ENCODE data around the gene CAPN1. TPM values are rescaled to one million over a fixed set of nuclear protein-coding genes. Genes with fewer than 3 reads are reported as not detected.

Gene CAPN1
- total RNA-seq, 1 experiment from 2014 or later: 99.3 TPM

GRCh38 chr11:65182258-65183170, 786 bp downstream of the CAPN1 start:
- Histone ChIP-seq H3K9me3 (no peaks in the 10 kb centered on the region), H3K27me3 (no peaks in the 10 kb centered on the region), H3K36me3 (peaks cover 10% of the 10 kb centered on the region), H3K4me3 (peak overlapping the region; percentile 84)
- no peak for DNase-seq

DNA sequence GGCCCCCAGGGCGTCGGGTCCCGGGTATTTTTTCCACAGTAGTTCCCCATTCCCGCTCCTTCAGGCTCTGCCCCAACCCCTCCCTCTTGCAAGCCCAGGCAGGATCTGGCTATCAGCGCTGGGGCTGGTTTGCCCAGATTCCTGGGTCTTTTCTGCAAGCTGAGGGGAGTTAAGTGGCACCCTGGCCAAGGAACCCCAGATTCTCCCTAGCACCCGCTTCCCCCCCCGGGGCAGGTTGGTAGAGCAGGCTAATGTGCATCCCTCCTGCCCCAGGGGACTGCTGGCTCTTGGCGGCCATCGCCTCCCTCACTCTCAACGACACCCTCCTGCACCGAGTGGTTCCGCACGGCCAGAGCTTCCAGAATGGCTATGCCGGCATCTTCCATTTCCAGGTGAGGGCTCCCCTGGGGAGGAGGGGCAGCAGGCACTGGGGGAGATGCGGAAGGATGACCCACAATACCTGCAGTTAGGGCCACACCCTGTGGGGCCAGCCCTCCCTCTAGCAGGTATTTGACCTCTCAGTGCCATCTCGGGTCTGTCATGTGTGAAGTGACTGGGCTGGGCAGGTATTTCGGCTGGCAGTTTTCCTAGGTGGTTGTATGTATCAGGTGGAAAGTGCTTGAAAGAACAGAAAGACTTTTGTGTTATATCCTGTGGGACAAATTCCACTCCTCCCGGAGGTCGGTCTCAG, 1.6 kb downstream of the CAPN1 start:
- H3K27me3 ChIP-seq: no peaks in the 10 kb centered on the region
- H3K9me3 ChIP-seq: no peaks in the 10 kb centered on the region
- DNase-seq: no peak
- H3K4me3 ChIP-seq: no peak overlapping the region
- peaks cover 10% of the 10 kb centered on the region for H3K36me3 ChIP-seq

DNA sequence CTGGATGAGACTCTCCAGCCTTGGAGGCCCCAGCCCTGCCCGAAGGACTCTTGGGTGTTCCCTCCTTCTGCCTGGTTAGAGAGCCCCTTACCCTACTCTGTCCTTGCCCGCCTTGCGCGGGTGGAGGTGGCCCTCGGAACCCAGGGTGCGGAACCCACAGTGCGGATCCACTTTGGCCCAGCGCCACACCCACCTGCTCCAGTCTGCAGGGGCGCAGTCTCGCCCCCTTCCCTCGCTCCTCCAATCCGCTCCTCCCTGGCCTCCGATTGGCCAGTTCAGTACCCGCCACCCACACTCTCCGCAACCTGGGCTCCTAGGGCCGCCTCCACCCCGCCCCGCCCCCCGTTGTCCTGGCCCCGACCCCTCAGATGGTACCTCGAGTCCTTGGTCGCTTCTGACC, 2.4 kb downstream of the CAPN1 start:
- H3K9me3 ChIP-seq: no peaks in the 10 kb centered on the region
- DNase-seq: no peak
- H3K36me3 ChIP-seq: peaks cover 10% of the 10 kb centered on the region
- no peaks in the 10 kb centered on the region for H3K27me3 ChIP-seq
- no peak overlapping the region for H3K4me3 ChIP-seq

DNA sequence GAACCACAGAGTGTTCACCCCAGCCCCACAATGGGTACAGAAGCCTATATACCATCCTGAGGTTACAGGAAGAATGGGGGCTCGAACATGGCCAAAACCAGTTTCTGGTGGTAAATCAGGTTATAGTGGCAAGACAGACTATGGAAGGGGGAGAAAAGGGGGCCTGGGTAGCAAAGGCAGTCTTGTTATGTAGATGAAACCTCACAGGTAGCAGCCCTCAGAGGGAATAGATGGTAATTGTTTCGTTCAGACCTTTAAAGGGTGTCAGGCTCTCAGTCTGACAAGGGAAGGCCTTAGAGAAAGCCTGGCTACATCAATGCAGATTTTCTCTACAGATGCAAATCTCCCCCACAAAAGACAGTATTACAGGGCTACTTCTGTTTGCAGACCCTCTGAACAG, 3.4 kb downstream of the CAPN1 start:
- Histone ChIP-seq H3K36me3 (peaks cover 13% of the 10 kb centered on the region), H3K4me3 (no peak overlapping the region), H3K9me3 (no peaks in the 10 kb centered on the region), H3K27me3 (no peaks in the 10 kb centered on the region)
- DNase-seq: no peak

GRCh38 chr11:65185869-65186341, 4.2 kb downstream of the CAPN1 start:
- no peak overlapping the region for H3K4me3 ChIP-seq
- H3K27me3 ChIP-seq: no peaks in the 10 kb centered on the region
- DNase-seq: no peak
- H3K9me3 ChIP-seq: no peaks in the 10 kb centered on the region
- peaks cover 13% of the 10 kb centered on the region for H3K36me3 ChIP-seq

GRCh38 chr11:65186701-65187100, 5.0 kb downstream of the CAPN1 start:
- Histone ChIP-seq H3K4me3 (no peak overlapping the region), H3K36me3 (peaks cover 15% of the 10 kb centered on the region), H3K27me3 (no peaks in the 10 kb centered on the region), H3K9me3 (no peaks in the 10 kb centered on the region)
- no peak for DNase-seq

DNA sequence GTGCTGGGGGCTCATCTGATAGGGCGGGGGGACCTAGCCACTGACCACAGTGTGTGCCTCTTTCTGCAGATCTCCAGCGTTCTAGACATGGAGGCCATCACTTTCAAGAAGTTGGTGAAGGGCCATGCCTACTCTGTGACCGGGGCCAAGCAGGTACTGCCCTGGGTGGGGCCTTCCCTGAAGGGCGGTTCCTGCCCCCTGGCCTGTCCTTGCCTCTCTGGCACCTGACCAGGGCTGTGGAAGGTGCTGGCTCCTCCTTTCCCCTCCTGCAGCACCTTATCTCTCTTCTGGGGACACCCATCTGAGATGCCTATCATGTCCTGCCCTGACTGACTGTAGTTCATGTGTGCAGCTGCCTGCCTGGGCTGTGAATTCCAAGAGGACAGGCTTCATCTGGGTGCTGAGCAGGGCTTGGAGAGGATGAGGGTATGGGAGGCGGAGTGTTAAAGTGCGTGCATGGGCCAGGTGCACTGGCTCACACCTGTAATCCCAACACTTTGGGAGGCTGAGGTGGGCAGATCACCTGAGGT, 5.5 kb downstream of the CAPN1 start:
- H3K36me3 ChIP-seq: peaks cover 18% of the 10 kb centered on the region
- DNase-seq: no peak

GRCh38 chr11:65187971-65188461, 6.3 kb downstream of the CAPN1 start:
- Histone ChIP-seq H3K9me3 (no peaks in the 10 kb centered on the region), H3K27me3 (no peaks in the 10 kb centered on the region), H3K4me3 (no peak overlapping the region), H3K36me3 (peaks cover 18% of the 10 kb centered on the region)
- DNase-seq: no peak

More for the DNA sequence above, 5.5 kb downstream of the CAPN1 start:
- Histone ChIP-seq H3K4me3 (no peak overlapping the region), H3K9me3 (no peaks in the 10 kb centered on the region), H3K27me3 (no peaks in the 10 kb centered on the region)

DNA sequence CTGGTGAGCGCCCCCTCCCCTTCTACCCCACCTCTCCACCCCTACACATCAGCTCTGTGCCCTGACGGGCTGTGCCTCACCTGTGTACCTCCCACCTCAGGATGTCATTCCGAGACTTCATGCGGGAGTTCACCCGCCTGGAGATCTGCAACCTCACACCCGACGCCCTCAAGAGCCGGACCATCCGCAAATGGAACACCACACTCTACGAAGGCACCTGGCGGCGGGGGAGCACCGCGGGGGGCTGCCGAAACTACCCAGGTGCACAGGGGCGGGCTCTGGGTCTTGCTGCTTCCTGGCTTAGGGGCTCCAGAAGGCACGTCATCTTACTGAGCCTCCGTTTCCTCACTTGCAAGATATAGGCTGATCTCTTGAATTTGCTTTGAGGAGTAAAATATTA, 6.8 kb downstream of the CAPN1 start:
- no peak overlapping the region for H3K4me3 ChIP-seq
- DNase-seq: no peak
- H3K36me3 ChIP-seq: peaks cover 18% of the 10 kb centered on the region
- no peaks in the 10 kb centered on the region for H3K27me3 ChIP-seq
- H3K9me3 ChIP-seq: no peaks in the 10 kb centered on the region

GRCh38 chr11:65189191-65189590, 7.5 kb downstream of the CAPN1 start:
- Histone ChIP-seq H3K27me3 (no peaks in the 10 kb centered on the region), H3K36me3 (peaks cover 21% of the 10 kb centered on the region), H3K4me3 (no peak overlapping the region), H3K9me3 (no peaks in the 10 kb centered on the region)
- no peak for DNase-seq

- no peak overlapping the region for H3K4me3 ChIP-seq
- DNase-seq: no peak
- no peaks in the 10 kb centered on the region for H3K27me3 ChIP-seq
- H3K9me3 ChIP-seq: no peaks in the 10 kb centered on the region
- H3K36me3 ChIP-seq: peaks cover 23% of the 10 kb centered on the region
Measured at GRCh38 chr11:65194564-65194963, 12.8 kb downstream of the CAPN1 start.

DNA sequence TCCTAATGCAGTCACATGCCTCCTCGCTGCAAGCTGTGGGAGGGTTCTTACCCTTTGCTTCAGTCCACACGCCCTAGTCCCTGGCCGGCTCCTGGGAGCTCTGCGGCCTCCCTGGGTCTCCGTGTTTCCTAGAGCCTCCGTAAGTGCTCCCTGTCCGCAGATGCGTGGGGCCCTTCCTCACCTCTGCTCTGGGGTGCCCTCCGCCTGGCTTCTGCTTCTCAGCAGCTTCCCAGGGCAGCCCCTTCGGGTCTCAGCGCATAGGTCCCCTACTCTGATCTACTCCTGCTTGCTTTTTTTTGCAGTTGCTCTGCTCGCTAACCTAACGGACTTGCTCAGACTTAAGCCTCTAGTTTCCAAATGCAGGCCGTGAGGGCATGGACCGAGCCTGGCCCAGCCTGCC, 22.4 kb downstream of the CAPN1 start:
- Histone ChIP-seq H3K27me3 (no peaks in the 10 kb centered on the region), H3K9me3 (no peaks in the 10 kb centered on the region), H3K36me3 (peaks cover 15% of the 10 kb centered on the region), H3K4me3 (no peak overlapping the region)
- no peak for DNase-seq

DNA sequence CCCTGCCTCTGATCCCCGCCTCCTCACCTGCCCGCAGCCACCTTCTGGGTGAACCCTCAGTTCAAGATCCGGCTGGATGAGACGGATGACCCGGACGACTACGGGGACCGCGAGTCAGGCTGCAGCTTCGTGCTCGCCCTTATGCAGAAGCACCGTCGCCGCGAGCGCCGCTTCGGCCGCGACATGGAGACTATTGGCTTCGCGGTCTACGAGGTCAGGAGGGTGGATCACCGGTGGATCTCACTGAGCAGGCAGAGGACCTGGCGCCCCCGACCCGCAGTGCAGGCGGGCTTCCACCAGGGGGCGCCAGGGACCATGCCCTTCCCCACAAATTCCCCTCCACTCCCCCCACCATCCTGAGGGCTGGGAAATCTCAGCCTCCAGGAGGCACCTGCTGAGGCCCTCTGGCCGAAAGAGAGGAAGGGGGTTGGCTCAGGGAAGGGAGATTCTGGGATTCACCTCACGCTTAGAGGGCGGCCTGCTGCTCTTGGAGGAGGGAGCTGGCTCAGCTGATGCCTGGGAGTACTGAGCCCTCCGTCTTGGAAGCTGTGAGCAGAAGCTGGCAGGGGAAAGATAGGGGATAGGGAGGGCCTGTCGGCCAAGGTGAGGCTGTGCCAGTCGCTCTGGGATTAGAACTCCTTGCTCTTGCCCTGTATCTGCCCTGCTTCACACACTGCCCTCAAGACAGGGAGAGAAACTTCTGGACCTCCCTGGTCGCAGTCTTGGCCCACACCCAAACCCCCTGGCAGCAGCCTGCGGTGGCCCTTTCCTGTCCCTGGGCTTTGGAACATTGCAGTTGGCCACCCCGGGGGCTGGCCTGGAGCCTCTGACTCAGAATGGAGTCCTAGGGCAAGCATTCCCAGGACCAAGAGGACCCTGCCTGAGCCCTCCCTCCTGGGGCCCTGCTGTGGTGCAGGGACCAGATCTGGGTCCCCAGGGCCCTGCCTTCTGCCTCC, 23.2 kb downstream of the CAPN1 start:
- H3K36me3 ChIP-seq: peaks cover 15% of the 10 kb centered on the region
- no peak for DNase-seq

DNA sequence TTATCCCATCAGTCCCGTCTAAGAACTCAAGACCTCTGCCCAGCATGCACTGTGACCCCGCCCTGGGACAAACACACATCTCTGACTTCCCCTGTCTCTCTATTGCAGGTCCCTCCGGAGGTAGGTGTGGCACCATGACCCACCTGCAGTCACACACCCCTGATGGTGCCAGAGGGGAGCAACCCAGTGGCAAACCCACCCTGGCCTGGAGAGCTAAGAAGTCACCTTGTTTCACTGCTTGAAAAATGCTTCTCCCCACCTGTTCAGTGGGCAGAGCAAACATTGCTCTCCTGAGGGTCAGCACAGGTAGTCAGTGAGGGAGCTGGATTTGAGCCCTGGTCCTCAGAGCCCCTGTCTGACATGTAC, 23.9 kb downstream of the CAPN1 start:
- H3K4me3 ChIP-seq: no peak overlapping the region
- DNase-seq: no peak
- H3K9me3 ChIP-seq: no peaks in the 10 kb centered on the region
- H3K36me3 ChIP-seq: peaks cover 20% of the 10 kb centered on the region
- no peaks in the 10 kb centered on the region for H3K27me3 ChIP-seq

More for the DNA sequence above, 23.2 kb downstream of the CAPN1 start:
- Histone ChIP-seq H3K4me3 (no peak overlapping the region), H3K27me3 (no peaks in the 10 kb centered on the region), H3K9me3 (no peaks in the 10 kb centered on the region)

GRCh38 chr11:65206441-65206841, 24.7 kb downstream of the CAPN1 start:
- peaks cover 24% of the 10 kb centered on the region for H3K36me3 ChIP-seq
- no peak for DNase-seq
- no peaks in the 10 kb centered on the region for H3K27me3 ChIP-seq
- H3K4me3 ChIP-seq: no peak overlapping the region
- no peaks in the 10 kb centered on the region for H3K9me3 ChIP-seq

DNA sequence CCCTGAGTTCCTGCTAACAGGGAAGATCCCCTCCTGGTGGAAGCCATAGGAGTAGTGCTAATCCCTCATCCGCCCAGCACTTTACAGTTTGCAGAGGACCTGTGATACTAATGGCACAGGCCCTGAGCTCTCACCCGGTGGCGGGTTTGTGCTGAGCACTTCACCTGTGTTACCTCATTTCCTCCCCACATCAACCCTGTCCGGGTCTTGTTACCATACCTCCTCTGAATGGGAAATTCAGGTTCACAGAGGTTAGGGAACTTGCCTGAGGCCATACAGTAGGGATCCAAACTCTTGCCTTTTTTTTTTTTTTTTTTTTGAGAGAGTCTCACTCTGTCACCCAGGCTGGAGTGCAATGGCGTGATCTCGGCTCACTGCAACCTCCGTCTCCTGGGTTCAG, 25.2 kb downstream of the CAPN1 start:
- Histone ChIP-seq H3K36me3 (peaks cover 24% of the 10 kb centered on the region), H3K9me3 (no peaks in the 10 kb centered on the region), H3K4me3 (no peak overlapping the region), H3K27me3 (no peaks in the 10 kb centered on the region)
- no peak for DNase-seq

Data from MG63 (cell line).